ENCODE data around the gene EPHB1. TPM values are rescaled to one million over a fixed set of nuclear protein-coding genes. Genes with fewer than 3 reads are reported as not detected.
"Not testable (repeated sequence)": the region's sequence is repeated elsewhere in the genome, so short reads cannot be mapped to it uniquely, and the experiment has no call there.

Gene EPHB1
- total RNA-seq, 1 experiment from 2014 or later = 0.11 TPM

DNA sequence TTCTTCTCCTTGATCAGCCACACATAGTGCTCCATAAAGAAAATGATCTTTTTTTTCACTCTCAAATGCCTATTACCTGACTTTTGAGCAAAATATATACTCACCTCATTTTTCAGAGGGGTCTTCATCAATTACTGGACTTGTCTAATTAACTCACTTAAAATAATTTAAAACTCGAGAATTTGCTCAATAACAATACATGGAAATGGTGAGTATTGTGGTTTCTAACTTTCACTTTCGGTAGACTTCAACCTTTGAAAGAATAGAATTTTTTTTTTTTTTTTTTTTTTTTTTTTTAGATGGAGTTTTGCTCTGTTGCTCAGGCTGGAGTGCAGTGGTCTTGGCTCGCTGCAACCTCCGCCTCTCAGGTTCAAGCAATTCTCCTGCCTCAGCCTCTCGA lies 17.7 kb upstream of the EPHB1 start:
- H3K27me3 ChIP-seq (replicated peaks; ENCODE audit: insufficient read depth, low read depth, low read length, poor library complexity) = peaks cover 25% of the 10 kb centered on the region
- H3K9me3 ChIP-seq (ENCODE audit: low read depth, low read length, poor library complexity, severe bottlenecking) = no peaks in the 10 kb centered on the region
- H3K4me1 ChIP-seq (ENCODE audit: insufficient read depth, low read length, poor library complexity, severe bottlenecking) = no peaks in the 10 kb centered on the region
- H3K27ac ChIP-seq (ENCODE audit: low read depth, low read length, poor library complexity, severe bottlenecking) = no peak overlapping the region
- no peak overlapping the region for H3K4me3 ChIP-seq (ENCODE audit: low read depth, low read length, poor library complexity, severe bottlenecking)
- CTCF ChIA-PET = no interaction called here
- no TSS peak for BruUV-seq (replicated peaks)
- no peak for DNase-seq (ENCODE audit: low spot score)
- H3K36me3 ChIP-seq (ENCODE audit: insufficient read depth, low read length, poor library complexity, severe bottlenecking) = no peaks in the 10 kb centered on the region
- intact Hi-C loops (cut with micrococcal nuclease; ENCODE audit: unreplicated experiment) = no loop called here
- TF ChIP-seq, protein P1, sequence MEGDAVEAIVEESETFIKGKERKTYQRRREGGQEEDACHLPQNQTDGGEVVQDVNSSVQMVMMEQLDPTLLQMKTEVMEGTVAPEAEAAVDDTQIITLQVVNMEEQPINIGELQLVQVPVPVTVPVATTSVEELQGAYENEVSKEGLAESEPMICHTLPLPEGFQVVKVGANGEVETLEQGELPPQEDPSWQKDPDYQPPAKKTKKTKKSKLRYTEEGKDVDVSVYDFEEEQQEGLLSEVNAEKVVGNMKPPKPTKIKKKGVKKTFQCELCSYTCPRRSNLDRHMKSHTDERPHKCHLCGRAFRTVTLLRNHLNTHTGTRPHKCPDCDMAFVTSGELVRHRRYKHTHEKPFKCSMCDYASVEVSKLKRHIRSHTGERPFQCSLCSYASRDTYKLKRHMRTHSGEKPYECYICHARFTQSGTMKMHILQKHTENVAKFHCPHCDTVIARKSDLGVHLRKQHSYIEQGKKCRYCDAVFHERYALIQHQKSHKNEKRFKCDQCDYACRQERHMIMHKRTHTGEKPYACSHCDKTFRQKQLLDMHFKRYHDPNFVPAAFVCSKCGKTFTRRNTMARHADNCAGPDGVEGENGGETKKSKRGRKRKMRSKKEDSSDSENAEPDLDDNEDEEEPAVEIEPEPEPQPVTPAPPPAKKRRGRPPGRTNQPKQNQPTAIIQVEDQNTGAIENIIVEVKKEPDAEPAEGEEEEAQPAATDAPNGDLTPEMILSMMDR (conservative IDR thresholded peaks at IDR 0.05; ENCODE audit: low read depth, low read length) = no peak
- TF ChIP-seq EZH2 (IDR thresholded peaks at IDR 0.05; ENCODE audit: borderline replicate concordance, low read depth, low read length, poor library complexity, severe bottlenecking) = no peak
- POLR2A ChIA-PET (ENCODE audit: low non-redundant PET) = no interaction called here

DNA sequence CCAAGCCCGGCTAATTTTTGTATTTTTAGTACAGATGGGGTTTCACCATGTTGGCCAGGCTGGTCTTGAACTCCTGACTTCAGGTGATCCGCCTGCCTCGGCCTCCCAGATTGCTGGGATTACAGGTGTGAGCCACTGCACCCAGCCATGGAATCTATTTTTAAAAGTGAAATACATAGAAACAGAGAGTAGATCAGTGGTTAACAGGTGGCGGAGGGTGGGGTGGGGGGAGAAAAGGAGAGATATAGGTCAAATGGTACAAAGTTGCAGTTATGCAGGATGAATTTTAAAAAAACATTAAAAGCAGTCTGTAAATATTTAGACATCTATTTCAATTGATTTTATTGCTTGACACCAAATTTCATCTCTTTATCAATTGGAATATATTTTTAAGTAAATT lies 6.8 kb upstream of the EPHB1 start:
- BruUV-seq (replicated peaks); H3K36me3 ChIP-seq (ENCODE audit: insufficient read depth, low read length, poor library complexity, severe bottlenecking); CTCF ChIA-PET; H3K9me3 ChIP-seq (ENCODE audit: low read depth, low read length, poor library complexity, severe bottlenecking); H3K4me3 ChIP-seq (ENCODE audit: low read depth, low read length, poor library complexity, severe bottlenecking); H3K27ac ChIP-seq (ENCODE audit: low read depth, low read length, poor library complexity, severe bottlenecking); H3K4me1 ChIP-seq (ENCODE audit: insufficient read depth, low read length, poor library complexity, severe bottlenecking); intact Hi-C loops (cut with micrococcal nuclease; ENCODE audit: unreplicated experiment); DNase-seq (ENCODE audit: low spot score): not testable (repeated sequence)
- H3K27me3 ChIP-seq (replicated peaks; ENCODE audit: insufficient read depth, low read depth, low read length, poor library complexity) = peaks cover 24% of the 10 kb centered on the region
- POLR2A ChIA-PET (ENCODE audit: low non-redundant PET) = interaction anchor here (0.6 kb wide), 1 partner anchor 507 kb away, joined by 9 read pairs; no protein-coding TSS in a partner anchor

DNA sequence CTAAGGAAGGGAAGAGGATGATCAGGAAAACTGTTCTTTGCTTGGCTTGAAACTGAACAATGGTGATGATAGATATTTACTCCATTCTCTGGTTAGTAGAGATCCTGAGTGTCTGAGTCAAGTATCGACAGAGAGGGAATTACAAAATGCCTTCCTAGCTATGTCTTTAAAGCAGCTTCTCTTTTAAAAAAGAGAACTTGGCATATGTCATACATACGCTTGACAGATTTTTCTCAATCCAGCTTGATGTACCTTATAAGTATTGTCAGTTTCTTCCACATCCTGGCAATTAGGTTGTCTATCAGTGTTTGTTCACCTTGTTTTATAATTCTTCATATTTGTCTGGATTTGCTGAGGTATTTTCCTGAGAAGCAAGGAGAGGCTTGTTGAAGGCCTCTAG lies 5.0 kb upstream of the EPHB1 start:
- Histone ChIP-seq H3K4me1 (ENCODE audit: insufficient read depth, low read length, poor library complexity, severe bottlenecking) (no peaks in the 10 kb centered on the region), H3K27me3 (replicated peaks; ENCODE audit: insufficient read depth, low read depth, low read length, poor library complexity) (peaks cover 17% of the 10 kb centered on the region), H3K36me3 (ENCODE audit: insufficient read depth, low read length, poor library complexity, severe bottlenecking) (no peaks in the 10 kb centered on the region), H3K27ac (ENCODE audit: low read depth, low read length, poor library complexity, severe bottlenecking) (no peak overlapping the region), H3K9me3 (ENCODE audit: low read depth, low read length, poor library complexity, severe bottlenecking) (no peaks in the 10 kb centered on the region), H3K4me3 (ENCODE audit: low read depth, low read length, poor library complexity, severe bottlenecking) (no peak overlapping the region)
- ChIA-PET CTCF (no interaction called here), POLR2A (ENCODE audit: low non-redundant PET) (no interaction called here)
- DNase-seq (ENCODE audit: low spot score) = no peak
- TF ChIP-seq, protein P1 (conservative IDR thresholded peaks at IDR 0.05; ENCODE audit: low read depth, low read length) = no peak
- no peak for TF ChIP-seq EZH2 (IDR thresholded peaks at IDR 0.05; ENCODE audit: borderline replicate concordance, low read depth, low read length, poor library complexity, severe bottlenecking)
- no TSS peak for BruUV-seq (replicated peaks)
- intact Hi-C loops (cut with micrococcal nuclease; ENCODE audit: unreplicated experiment) = no loop called here

DNA sequence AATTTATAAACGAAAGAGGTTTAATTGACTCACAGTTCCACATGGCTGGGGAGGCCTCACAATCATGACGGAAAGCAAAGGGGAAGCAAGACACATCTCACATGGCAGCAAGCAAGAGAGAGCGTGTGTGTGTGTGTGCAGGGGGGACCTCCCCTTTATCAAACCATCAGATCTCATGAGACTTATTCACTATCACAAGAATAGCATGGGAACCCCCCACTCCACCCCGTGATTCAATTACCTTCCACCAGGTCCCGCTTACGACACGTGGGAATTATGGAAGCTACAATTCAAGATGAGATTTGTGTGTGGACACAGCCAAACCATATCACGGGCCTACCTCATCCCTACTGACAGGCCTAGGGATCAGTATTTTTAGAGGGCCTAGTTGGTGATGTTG lies 3.1 kb upstream of the EPHB1 start:
- TF ChIP-seq, protein P1 (conservative IDR thresholded peaks at IDR 0.05; ENCODE audit: low read depth, low read length) = no peak
- TF ChIP-seq EZH2 (IDR thresholded peaks at IDR 0.05; ENCODE audit: borderline replicate concordance, low read depth, low read length, poor library complexity, severe bottlenecking) = no peak
- peaks cover 30% of the 10 kb centered on the region for H3K27me3 ChIP-seq (replicated peaks; ENCODE audit: insufficient read depth, low read depth, low read length, poor library complexity)
- CTCF ChIA-PET = no interaction called here

More for the DNA sequence above, 3.1 kb upstream of the EPHB1 start:
- Histone ChIP-seq H3K9me3 (ENCODE audit: low read depth, low read length, poor library complexity, severe bottlenecking) (no peaks in the 10 kb centered on the region), H3K27ac (ENCODE audit: low read depth, low read length, poor library complexity, severe bottlenecking) (no peak overlapping the region), H3K36me3 (ENCODE audit: insufficient read depth, low read length, poor library complexity, severe bottlenecking) (no peaks in the 10 kb centered on the region), H3K4me3 (ENCODE audit: low read depth, low read length, poor library complexity, severe bottlenecking) (no peak overlapping the region), H3K4me1 (ENCODE audit: insufficient read depth, low read length, poor library complexity, severe bottlenecking) (peaks cover 9% of the 10 kb centered on the region)
- no peak for DNase-seq (ENCODE audit: low spot score)
- POLR2A ChIA-PET (ENCODE audit: low non-redundant PET) = no interaction called here
- intact Hi-C loops (cut with micrococcal nuclease; ENCODE audit: unreplicated experiment) = no loop called here
- BruUV-seq (replicated peaks) = no TSS peak

Data from A673 (cell line).